WI38 (cell line): ENCODE measurements around the gene GLRB.

Experiments
- H3K4me3 ChIP-seq: 2 replicates; pipeline ENCODE4 v1.5.1; 2011; ENCODE audit warnings: low read depth, mild to moderate bottlenecking, control low read depth, low read length
- CTCF ChIP-seq: IDR thresholded peaks from 2 replicates; pipeline ENCODE4 v1.5.1; 2012; ENCODE audit warnings: low read depth, mild to moderate bottlenecking, control low read depth, low read length

Gene GLRB

GRCh38 chr4:157075811-157076577 lies at the start of gene GLRB:
GLRB (plus strand) TSS chr4:157076150; CDS start chr4:157078025, 1,875 bp downstream.
- H3K4me3 ChIP-seq = peak within 1 kb of the TSS; percentile 72
- no peak for TF ChIP-seq CTCF

GRCh38 chr4:157035471-157035870 lies 40.5 kb upstream of the GLRB start:
- H3K4me3 ChIP-seq = no peak overlapping the region
- no peak for TF ChIP-seq CTCF

GRCh38 chr4:157040405-157040804 lies 35.5 kb upstream of the GLRB start:
- no peak for TF ChIP-seq CTCF
- H3K4me3 ChIP-seq = no peak overlapping the region

- TF ChIP-seq CTCF = peak; percentile 19; the same call in 1 of the 2 replicates
- H3K4me3 ChIP-seq = no peak overlapping the region
These were observed 32.8 kb upstream of the GLRB start for GRCh38 chr4:157043131-157043530.

GRCh38 chr4:157045507-157046127 lies 30.3 kb upstream of the GLRB start:
- H3K4me3 ChIP-seq = 0 out of 2 replicates have a peak overlapping the region, but pooled peaks have one; percentile 0
- peak; percentile 86 for TF ChIP-seq CTCF

GRCh38 chr4:157048248-157048647 lies 27.7 kb upstream of the GLRB start:
- no peak for TF ChIP-seq CTCF
- H3K4me3 ChIP-seq = no peak overlapping the region

- no peak for TF ChIP-seq CTCF
- H3K4me3 ChIP-seq = no peak overlapping the region
These were observed 25.4 kb upstream of the GLRB start for GRCh38 chr4:157050561-157050960.
